GM19468 (cell line): Measurements from ENCODE around the gene MINAR1.

Source experiments
- ATAC-seq: cut with Tn5 transposase; IDR thresholded peaks from one replicate; pipeline ENCODE4 v1.9.1; 2021; ENCODE audit warnings: mild to moderate bottlenecking, moderate library complexity, moderate number of reproducible peaks; ENCODE audit not compliant: unreplicated experiment; ENCODE audit errors: extremely low read depth

Gene MINAR1

DNA sequence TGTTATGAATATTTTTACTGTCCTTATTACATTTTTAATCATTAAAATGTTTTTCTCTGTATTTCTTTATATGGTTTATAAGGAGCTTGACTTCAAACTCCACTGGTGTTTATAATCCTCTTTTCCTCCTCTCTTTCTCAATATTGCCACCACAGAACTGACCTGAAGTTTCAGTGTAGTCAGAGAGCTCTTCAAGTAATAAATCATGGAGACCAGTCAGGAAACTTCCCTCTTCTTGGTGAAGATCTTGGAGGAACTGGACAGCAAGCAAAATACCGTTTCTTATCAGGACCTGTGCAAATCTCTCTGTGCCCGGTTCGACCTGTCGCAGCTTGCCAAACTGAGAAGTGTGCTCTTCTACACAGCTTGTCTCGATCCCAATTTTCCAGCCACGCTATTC, 23.8 kb downstream of the MINAR1 start:
- ATAC-seq = no peak

DNA sequence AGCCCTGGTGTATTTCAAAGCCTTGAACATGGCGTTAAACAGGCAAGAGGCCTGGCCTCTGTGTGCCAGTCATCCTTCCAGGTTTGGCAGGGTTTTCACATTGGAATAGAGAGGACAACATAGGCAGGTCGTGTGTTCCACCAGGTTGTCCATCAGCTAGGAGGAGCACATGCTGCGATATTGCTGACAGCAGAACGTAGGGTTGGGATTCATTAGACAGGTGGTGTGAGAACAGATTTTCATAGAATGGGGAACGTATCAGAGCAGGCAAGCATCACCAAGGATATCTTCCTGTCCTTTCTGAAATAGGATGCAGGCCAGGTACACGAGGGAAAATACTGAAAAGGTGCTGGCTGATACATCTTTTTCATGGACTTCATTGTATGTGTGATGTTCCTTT, 26.4 kb downstream of the MINAR1 start:
- no peak for ATAC-seq

DNA sequence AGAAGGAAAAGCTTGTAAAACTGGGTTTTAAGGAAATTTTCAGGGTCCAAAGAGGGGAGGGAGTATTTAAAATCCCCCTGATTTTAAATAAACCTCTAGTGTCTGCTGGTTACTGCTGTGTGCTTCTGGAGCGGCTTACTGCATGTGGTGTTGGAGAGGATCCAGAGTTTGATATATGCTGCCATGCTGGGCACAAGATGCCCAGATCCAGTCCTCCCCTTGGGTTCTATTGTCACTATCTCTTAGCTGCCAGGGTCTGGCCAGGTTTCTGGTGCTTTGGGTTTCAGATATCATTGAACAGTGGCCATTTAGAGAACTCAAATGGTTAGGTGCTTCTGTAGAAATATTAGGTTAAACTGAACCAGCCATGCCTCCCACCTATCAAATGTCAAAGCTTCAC, 27.5 kb downstream of the MINAR1 start:
- ATAC-seq = no peak

DNA sequence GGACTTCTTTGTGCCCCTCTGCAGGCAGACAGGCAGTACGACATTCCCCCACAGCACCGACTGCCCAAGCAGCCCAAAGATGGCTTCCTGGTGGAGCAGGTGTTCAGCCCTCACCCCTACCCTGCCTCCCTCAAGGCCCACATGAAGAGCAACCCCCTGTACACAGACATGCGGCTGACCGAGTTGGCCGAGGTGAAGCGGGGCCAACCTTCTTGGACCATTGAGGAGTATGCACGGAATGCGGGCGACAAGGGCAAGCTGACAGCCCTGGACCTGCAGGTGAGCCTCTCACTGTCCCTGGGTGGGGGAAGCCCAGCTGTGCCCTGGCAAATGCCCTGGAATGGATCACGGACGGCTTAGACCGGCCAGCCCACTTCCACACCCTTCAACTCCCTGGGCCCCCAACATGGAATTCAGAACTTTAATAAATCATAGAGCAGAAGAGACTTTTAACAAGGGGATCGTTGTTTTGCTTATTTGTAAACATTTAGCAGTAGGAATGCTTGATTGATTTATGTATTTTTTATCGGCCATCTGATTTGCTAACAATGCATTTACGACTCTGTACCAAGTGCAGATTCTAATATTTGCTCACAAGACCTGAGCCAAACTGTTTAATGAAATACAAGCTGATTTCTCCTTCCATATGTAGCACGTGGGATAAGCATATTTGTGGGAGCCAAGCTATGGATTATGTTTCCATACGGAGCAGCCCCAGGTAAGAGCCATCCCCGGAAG, 31.1 kb downstream of the MINAR1 start:
- ATAC-seq = no peak

DNA sequence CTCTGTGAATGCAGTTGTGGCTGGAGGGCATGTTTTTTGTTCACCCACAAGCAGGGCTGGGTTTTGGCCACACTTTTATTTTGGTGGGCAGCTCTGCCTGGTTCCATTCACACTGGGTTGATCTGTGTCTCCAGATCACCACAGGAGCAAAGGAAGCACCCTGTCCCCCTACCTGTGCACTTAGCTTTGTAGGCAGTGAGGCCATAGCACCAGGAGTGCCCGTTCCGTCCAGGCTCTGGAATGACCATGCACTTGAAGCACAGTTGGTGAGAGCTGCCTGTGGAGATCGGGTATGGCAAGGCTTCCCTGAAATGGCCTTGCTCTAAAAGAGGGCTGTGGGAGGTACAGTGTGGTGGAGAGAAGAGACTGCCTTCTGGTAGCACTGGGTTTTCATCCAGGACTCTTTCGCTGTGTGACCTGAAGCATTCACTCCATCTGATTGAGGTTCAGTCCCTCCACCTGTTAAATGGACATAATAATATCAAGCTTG, 31.7 kb downstream of the MINAR1 start:
- no peak for ATAC-seq

DNA sequence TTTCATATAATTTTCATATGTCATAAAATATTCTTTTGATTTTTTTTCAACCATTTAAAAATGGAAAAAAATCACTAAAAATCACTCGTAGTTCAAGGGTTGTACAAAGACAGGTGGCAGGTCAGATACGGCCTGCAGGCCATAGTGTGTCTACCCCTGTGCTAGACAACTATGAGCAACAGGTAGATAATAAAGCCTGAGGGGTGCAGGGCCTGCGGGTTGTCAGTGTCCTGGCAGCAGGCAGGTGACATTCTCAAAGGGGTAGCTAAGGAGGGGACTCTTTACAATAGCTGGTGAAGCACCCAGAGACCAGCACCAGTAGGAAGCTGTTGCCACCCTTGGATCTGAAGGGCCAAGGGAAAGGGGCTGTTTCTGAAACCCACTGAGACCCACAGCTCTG, 34.4 kb downstream of the MINAR1 start:
- ATAC-seq = no peak

DNA sequence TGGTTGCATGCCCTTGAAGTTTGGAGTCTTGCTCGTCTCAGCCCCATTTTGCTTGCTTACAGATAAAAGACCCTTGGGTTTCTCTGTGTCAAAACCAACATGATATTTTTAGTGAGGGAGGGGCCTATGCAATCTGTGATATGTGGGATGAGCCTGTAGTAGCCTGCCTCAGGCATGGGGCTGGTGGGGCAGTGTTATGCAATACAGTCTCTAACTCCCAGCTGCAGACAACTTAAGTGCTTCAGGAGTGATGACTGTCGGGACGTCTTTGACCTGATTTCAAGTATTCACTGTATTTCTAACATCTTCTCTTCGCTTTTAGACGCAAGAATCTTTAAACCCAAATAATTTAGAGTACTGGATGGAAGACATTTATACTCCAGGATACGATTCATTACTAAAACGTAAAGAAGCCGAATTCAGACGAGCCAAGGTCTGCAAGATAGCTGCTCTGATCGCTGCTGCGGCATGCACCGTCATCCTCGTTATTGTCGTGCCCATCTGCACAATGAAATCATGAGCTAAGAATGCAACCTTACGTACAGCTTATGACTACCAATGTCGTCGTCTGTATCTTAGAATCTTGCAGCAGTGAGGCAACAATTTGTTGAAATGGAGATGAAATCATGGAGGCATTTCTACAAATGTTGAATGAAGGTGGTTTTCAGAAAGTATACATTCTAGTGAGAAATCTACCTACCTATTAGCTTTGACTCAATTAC, 35.9 kb downstream of the MINAR1 start:
- ATAC-seq = no peak

DNA sequence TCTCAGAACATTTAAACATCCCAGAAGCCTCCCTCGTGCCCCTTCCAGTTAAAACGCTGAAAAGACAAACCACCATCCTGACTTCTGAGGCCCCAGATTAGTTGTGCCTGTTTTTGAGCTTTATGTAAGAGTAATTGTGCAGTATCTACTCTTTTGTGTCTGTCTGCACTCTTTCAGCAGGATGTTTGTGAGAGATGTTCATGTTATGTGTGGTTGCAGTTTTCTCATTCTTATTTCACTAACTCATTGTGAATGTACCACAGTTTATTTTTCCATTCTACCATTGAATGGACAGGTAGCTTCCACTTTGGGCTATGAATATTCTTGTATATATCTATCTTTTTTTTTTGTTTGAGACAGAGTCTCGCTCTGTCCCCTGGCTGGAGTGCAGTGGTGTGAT, 40.3 kb downstream of the MINAR1 start:
- ATAC-seq = no peak

DNA sequence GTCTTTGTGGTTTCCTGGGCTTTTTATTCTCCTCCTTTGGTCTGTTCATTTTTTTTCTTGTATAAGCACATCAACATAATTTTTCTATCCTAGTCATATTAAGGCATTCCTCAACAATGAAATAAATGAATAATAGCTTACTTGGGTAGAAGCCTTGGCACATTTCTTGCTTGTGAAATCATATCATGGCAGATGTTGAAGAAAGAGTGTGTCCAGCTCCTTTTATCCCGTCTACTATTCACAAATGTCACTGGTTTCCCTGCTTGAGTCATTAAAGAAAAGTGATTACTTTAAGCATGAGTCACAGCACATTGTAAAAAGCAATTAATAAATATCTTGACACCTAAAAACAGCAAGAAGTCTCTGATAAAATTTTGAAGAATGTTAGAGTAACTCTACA, 42.1 kb downstream of the MINAR1 start:
- ATAC-seq = no peak

DNA sequence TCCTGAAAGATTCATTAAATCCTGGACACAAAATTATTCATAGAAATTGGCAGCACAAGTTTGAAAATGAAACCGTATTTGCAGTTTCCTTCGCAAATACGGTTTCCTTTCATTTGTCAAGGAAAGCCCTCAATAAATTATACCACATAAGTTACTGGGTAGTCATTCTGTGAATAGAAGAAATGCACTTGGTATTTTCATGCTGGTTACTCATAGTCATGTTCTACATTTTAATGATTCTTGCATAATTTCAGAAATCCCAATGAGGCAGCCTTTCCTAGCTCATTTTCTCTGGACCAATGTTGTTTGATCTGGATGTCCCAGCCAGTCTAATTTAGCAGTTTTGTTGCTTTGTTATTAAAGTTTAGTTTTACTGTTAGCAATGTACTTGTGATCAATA, 43.2 kb downstream of the MINAR1 start:
- ATAC-seq = no peak

DNA sequence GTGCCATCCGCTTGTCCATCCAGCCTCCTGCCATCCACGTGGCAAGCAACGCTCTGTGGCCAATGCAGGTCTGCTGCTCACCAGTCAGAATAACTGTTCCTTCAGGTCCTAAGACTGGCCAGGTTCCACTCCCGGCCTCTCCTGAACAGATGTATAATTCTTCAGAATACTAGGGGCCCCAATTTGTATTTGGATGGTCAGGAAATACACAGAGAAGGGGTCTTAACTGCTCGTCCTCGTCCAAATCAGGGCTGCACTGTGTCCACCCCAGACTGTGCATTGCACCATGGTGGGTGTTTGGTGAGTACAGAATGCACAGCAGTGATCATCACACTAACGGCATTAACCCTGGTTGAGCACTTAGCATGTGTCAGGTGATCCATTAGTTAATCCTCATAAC, 46.0 kb downstream of the MINAR1 start:
- ATAC-seq = no peak

DNA sequence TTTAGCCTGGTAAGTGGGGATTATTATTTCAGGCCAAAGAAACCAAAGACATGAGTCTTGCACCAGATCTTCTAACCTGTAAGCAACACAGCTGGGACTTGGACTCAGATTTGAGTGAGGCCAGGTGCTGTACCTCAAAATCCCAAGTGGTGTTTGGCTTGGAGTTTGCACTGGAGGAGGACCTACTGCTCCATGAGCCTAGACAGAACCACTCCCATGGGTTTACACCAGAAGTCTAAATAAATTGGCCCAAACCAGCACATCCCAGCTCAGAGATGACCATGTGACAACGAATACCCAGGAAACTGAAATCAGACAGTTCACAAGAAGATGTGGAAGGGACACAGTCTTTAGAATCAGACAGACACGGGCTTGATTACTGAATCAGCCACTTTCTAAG, 47.5 kb downstream of the MINAR1 start:
- no peak for ATAC-seq

DNA sequence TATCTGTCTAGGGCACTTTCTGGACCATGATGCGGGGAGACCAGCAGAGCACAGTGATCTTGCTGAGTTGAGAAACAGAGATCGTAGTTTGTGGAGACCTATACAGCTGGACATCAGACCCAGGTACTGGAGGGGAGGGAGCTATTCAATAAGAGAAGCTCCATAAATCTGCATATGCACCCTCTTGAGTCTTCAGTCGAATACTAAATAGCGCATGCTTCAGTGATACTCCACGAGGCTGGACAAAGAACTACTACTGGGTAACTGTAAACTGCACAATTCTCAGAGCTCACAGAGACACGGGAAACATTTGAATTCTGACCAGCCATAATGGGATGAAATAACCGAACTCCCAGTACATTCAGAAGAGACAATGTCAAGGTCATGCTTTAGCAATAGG, 49.7 kb downstream of the MINAR1 start:
- no peak for ATAC-seq
